GM19328 (cell line): ENCODE measurements around the gene ZNF83.
"Not testable (repeated sequence)": the region's sequence is repeated elsewhere in the genome, so short reads cannot be mapped to it uniquely, and the experiment has no call there.

ENCODE experiments used
- ATAC-seq: cut with Tn5 transposase; IDR thresholded peaks from one replicate; pipeline ENCODE4 v1.9.1; 2021; ENCODE audit warnings: mild to moderate bottlenecking, moderate library complexity; ENCODE audit not compliant: unreplicated experiment

Gene ZNF83

DNA sequence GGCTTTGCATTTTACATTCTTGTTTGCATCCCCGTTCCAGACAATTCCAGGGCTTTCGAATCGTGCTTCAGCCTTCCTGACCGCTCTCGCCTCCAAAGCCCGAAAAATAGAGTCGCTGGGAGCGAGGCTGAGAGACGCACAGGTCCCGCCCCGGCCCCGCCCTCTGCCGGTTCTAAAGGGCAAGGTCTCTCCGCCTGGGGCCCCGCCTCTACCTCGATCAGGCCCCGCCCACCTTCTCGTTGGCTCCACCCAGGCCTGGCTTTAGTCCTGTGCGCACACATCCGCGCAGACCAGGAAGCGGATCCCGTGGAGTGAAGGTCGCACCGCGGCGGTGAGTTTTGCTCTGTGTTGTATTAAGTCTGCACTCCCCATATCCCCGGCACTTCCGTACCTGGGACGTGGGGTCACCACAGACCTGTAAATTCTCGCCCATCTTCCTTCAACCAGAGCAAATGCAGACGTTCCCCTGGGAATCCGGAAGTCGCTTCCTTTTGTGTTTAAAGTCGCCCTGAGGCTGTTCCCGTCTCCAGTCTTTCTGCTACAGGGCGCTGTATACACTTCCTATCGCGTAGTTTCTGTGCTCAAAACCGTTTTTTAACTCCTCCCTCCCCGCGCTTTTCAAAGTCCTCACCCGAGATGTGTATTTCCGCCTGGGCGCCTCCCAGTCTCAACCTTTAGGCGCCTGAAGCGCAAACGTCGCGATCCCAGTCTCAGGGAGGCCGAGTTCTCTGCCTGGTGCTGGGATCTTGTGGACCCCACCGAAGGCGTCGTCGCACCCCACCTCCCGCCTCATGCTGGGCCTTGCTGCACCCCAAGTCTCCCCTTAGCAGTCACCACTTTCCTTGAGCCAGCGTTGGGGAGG, 67.9 kb downstream of the ZNF83 start, which contains the start of gene ZNF701:
ZNF701 (plus strand) TSS at position 288 of the 862 bp plus-strand sequence. CDS start 3,861 bp downstream, outside the sequence.
- ATAC-seq = no peak

DNA sequence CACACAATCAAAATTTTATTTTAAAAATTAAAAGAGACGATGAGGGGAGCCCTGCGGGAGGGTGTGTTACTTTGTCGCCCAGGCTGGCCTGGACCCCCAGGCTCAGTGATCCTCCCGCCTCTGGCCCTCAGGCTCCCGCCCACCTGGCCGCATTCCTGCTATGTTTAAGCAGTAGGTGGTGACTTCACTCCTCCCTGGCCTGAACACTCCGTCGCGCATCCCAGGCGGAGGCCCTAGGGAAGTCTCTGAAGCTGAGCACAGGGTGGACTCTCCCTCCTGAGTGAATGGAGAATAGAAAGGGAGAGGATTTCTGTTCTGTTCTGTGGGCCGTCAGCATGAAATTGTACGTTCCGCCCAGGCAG, 68.5 kb downstream of the ZNF83 start:
- ATAC-seq = not testable (repeated sequence)

DNA sequence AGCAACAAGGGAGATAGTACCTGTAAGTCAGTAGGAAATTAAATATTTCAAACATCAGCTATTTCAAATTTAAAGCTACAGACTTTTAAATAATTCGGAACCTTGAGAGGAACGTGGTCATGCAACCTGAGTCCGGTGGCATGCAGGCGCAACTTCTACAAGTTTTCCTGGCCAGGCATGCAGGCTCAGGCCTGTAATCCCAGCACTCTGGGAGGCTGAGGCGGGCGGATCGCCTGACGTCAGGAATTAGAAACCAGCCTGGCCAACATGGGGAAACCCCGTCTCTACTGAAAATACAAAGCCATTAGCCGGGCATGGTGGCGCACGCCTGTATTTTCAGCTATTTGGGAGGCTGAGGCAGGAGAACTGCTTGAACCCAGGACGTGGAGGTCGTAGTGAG, 70.2 kb downstream of the ZNF83 start:
- no peak for ATAC-seq

DNA sequence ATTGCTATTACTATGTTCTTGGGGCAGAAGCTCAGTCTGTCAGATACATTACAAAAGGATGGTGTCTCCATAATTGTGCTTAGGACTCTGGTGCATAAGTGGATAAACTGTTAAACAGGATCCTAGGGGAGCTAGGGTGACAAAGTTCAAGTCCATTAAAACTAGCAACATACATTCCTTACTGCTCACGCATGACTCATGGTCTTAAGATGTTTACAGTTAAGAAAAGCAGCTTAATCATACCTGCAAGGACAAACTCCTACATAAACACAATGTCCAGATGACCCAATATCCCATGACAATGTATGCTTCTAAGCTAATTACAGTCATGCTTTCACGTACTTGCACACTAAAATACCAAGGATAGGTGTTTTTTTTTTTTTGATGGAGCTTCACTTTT, 71.6 kb downstream of the ZNF83 start:
- no peak for ATAC-seq

DNA sequence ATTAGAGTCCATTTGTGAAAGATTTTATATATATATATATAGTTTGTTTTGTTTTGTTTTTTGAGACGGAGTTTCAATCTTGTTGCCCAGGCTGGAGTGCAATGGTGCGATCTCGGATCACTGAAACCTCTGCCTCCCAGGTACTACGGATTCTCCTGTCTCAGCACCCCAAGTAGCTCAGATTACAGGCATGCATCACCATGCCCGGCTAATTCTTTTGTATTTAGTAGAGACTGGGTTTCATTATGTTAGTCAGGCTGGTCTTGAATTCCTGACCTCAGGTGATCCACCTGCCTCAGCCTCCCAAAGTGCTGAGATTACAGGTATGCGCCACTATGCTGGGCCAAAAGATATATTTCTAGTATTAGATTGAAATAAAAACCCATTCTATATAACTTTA, 72.0 kb downstream of the ZNF83 start:
- ATAC-seq = no peak
